Prostate gland (tissue), 2 donors: ENCODE data around the gene CCDC88A.

ENCODE experiments used
- POLR2AphosphoS5 ChIP-seq: sonication (generic); formaldehyde crosslinking; IDR thresholded peaks from one replicate; pipeline ENCODE4 v1.6.1; 2017; ENCODE audit warnings: antibody characterized with exemption
- TF ChIP-seq, protein P1 (sequence below), 4 experiments: fragments of 200-600 bp in 2 of 4; fragments of 450-650 bp in 2 of 4; sonication (generic) in 2 of 4; IDR thresholded peaks; 1 replicate in 3 of 4; 2 replicates in 1 of 4; pipeline ENCODE4 v1.5.1; 2016 to 2019; ENCODE audit warnings: antibody characterized with exemption in 4 of 4, mild to moderate bottlenecking in 2 of 4, moderate library complexity in 2 of 4

DNA sequence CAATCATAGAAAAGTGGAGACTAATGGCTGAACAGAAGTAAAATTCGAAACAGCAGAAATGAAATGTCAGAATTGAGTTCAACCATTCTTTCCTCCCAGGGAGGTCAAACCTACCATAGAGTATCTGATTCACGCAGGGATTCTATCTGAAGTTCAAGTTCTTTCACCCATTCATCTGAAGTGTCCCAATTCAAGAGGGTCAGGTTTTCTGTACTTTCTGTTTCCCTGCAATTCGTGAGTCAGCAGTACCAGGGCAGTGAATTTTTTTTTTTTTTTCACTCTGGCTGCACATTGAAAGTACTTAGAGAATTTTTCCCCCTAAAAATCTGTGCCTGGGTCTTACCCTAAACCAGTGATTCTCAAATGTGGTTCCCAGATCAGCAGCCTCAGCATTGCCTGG is 40.9 kb upstream of the CCDC88A start:
- TF ChIP-seq POLR2AphosphoS5 = no peak
- TF ChIP-seq, protein P1, sequence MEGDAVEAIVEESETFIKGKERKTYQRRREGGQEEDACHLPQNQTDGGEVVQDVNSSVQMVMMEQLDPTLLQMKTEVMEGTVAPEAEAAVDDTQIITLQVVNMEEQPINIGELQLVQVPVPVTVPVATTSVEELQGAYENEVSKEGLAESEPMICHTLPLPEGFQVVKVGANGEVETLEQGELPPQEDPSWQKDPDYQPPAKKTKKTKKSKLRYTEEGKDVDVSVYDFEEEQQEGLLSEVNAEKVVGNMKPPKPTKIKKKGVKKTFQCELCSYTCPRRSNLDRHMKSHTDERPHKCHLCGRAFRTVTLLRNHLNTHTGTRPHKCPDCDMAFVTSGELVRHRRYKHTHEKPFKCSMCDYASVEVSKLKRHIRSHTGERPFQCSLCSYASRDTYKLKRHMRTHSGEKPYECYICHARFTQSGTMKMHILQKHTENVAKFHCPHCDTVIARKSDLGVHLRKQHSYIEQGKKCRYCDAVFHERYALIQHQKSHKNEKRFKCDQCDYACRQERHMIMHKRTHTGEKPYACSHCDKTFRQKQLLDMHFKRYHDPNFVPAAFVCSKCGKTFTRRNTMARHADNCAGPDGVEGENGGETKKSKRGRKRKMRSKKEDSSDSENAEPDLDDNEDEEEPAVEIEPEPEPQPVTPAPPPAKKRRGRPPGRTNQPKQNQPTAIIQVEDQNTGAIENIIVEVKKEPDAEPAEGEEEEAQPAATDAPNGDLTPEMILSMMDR (IDR thresholded peaks at IDR 0.05) = no peak
